Measurements from ENCODE around the gene ATP23.

ATP23 gene

GRCh38 chr12:57909056-57909455, 32.3 kb upstream of the ATP23 start:
- DNase-seq = no peak

GRCh38 chr12:57909611-57910010, 31.8 kb upstream of the ATP23 start:
- no peak for DNase-seq

GRCh38 chr12:57918147-57918546, 23.2 kb upstream of the ATP23 start:
- DNase-seq = peak in 1 of 2 experiments; percentile 14

GRCh38 chr12:57927086-57927485, 14.3 kb upstream of the ATP23 start:
- no peak for DNase-seq

GRCh38 chr12:57929092-57929830, 12.1 kb upstream of the ATP23 start:
- DNase-seq = no peak

- no peak for DNase-seq
These were observed 6.5 kb upstream of the ATP23 start for GRCh38 chr12:57934819-57935218.

GRCh38 chr12:57935331-57935730, 6.0 kb upstream of the ATP23 start:
- DNase-seq = no peak

- peak; percentile 94 to 96 for DNase-seq
These were observed 5.4 kb upstream of the ATP23 start for GRCh38 chr12:57935839-57936512.

GRCh38 chr12:57936513-57936883, 4.9 kb upstream of the ATP23 start:
- no peak for DNase-seq

GRCh38 chr12:57939291-57939690, 2.1 kb upstream of the ATP23 start:
- DNase-seq = no peak

- no peak for DNase-seq
These were observed 1.1 kb upstream of the ATP23 start for GRCh38 chr12:57940052-57940914.

- peak in 1 of 2 experiments; percentile 47 for DNase-seq
These were observed 527 bp upstream of the ATP23 start for GRCh38 chr12:57940915-57941164.

- no peak for DNase-seq
These were observed 2.2 kb downstream of the ATP23 start for GRCh38 chr12:57943438-57944080.

GRCh38 chr12:57944313-57945023, 3.1 kb downstream of the ATP23 start:
- DNase-seq = no peak

- DNase-seq = no peak
These were observed 11.4 kb downstream of the ATP23 start for GRCh38 chr12:57952766-57953165.

GRCh38 chr12:57954768-57955167, 13.4 kb downstream of the ATP23 start:
- no peak for DNase-seq

GRCh38 chr12:57958061-57958657, 16.8 kb downstream of the ATP23 start:
- no peak for DNase-seq

- DNase-seq = no peak
These were observed 23.1 kb downstream of the ATP23 start for GRCh38 chr12:57964421-57964820.

GRCh38 chr12:57965766-57966165, 24.4 kb downstream of the ATP23 start:
- no peak for DNase-seq

- DNase-seq = no peak
These were observed 25.2 kb downstream of the ATP23 start for GRCh38 chr12:57966536-57966935.

- peak; percentile 36 to 78 for DNase-seq
These were observed 41.9 kb downstream of the ATP23 start for GRCh38 chr12:57983146-57983857.
